Fibroblast of pulmonary artery (primary cell): ENCODE results near the gene MDFIC.

Experiments used
- DNase-seq: peaks from one replicate; pipeline ENCODE4 v3.0.0-alpha.2; 2010; ENCODE audit warnings: low read depth
- H3K4me3 ChIP-seq: replicated peaks from 2 replicates; pipeline ENCODE4 v1.5.1; 2011; ENCODE audit warnings: low read depth, mild to moderate bottlenecking, control low read depth, low read length, moderate library complexity
- CTCF ChIP-seq: IDR thresholded peaks from 2 replicates; pipeline ENCODE4 v1.5.1; 2011; ENCODE audit warnings: mild to moderate bottlenecking, control low read depth, low read length, inconsistent platforms; ENCODE audit errors: missing control alignments

The MDFIC gene

GRCh38 chr7:114938785-114939184, 16.9 kb downstream of the MDFIC start:
- DNase-seq: no peak
- no peak for TF ChIP-seq CTCF
- H3K4me3 ChIP-seq: no peak overlapping the region

GRCh38 chr7:114939484-114940097, 17.7 kb downstream of the MDFIC start:
- no peak for DNase-seq
- TF ChIP-seq CTCF: no peak

GRCh38 chr7:114940220-114940619, 18.3 kb downstream of the MDFIC start:
- no peak overlapping the region for H3K4me3 ChIP-seq
- DNase-seq: no peak
- TF ChIP-seq CTCF: no peak

More at GRCh38 chr7:114939484-114940097, 17.7 kb downstream of the MDFIC start:
- H3K4me3 ChIP-seq: no peak overlapping the region

GRCh38 chr7:114941692-114942091, 19.8 kb downstream of the MDFIC start:
- no peak for TF ChIP-seq CTCF
- H3K4me3 ChIP-seq: no peak overlapping the region
- DNase-seq: no peak

- no peak overlapping the region for H3K4me3 ChIP-seq
- no peak for DNase-seq
- TF ChIP-seq CTCF: no peak
These were observed 20.7 kb downstream of the MDFIC start for GRCh38 chr7:114942446-114943175.

- no peak for DNase-seq
- no peak for TF ChIP-seq CTCF
- H3K4me3 ChIP-seq: no peak overlapping the region
These were observed 21.6 kb downstream of the MDFIC start for GRCh38 chr7:114943530-114943929.
